SK-N-MC (cell line): ENCODE measurements around the gene TBC1D14.

Experiments
- EZH2 ChIP-seq: fragments of 200-600 bp; sonication (generic); IDR thresholded peaks from one replicate; pipeline ENCODE4 v1.6.1; 2017; ENCODE audit warnings: antibody characterized with exemption
- POLR2AphosphoS5 ChIP-seq: IDR thresholded peaks from 2 replicates; pipeline ENCODE4 v1.6.1; 2012; ENCODE audit warnings: mild to moderate bottlenecking, low read depth, low read length, borderline replicate concordance

- TF ChIP-seq EZH2 (no peak), POLR2AphosphoS5 (no peak)
These were observed 21.8 kb upstream of the TBC1D14 start for GRCh38 chr4:6887591-6888371.
